Mammary epithelial cell (primary cell): ENCODE data around the gene ENOX1.

Experiments used
- CTCF ChIP-seq, 2 donors: IDR thresholded peaks in 1 of 2; conservative IDR thresholded peaks in 1 of 2; 2 replicates each; pipeline ENCODE4 v1.5.1; 2011 to 2012; ENCODE audit warnings: inconsistent platforms in 2 of 2, low read length in 2 of 2, mild to moderate bottlenecking in 2 of 2, control low read depth in 1 of 2, low read depth in 1 of 2; ENCODE audit not compliant: insufficient read depth in 1 of 2; ENCODE audit errors: extremely low read depth in 1 of 2
- EZH2 ChIP-seq: IDR thresholded peaks from 2 replicates; pipeline ENCODE4 v1.6.1; 2012; ENCODE audit warnings: low read length, inconsistent platforms, borderline replicate concordance

GRCh38 chr13:43227721-43228120, 559.1 kb downstream of the ENOX1 start:
- TF ChIP-seq CTCF (conservative IDR thresholded peaks at IDR 0.05 in 1 of 2, IDR thresholded peaks at IDR 0.05 in 1 of 2; ENCODE audit: extremely low read depth in 1 of 2, insufficient read depth in 1 of 2, low read depth in 1 of 2, low read length in 2 of 2) = no peak
- TF ChIP-seq EZH2 = no peak
